HEK293T (cell line): ENCODE data around the gene CXCL14.

Experiments
- CTCF ChIA-PET: fragments of 350-600 bp; formaldehyde crosslinking; extraction: SDS; loops from one replicate; lab custom pipeline; 2021; ENCODE audit warnings: antibody characterized with exemption, inconsistent platforms; lab: Yijun Ruan, JAX
- POLR2A ChIA-PET: fragments of 350-600 bp; formaldehyde crosslinking; extraction: SDS; loops from one replicate; lab custom pipeline; 2020; ENCODE audit warnings: antibody characterized with exemption, inconsistent platforms; lab: Yijun Ruan, JAX
- DNase-seq: peaks from one replicate; pipeline ENCODE4 v3.0.0; 2012; ENCODE audit warnings: mixed read lengths; ENCODE audit errors: extremely low spot score
- ARNT ChIP-seq: fragments of 450-650 bp; IDR thresholded peaks from 2 replicates; pipeline ENCODE4 v1.6.1; 2017; ENCODE audit warnings: mild to moderate bottlenecking
- BHLHE40 ChIP-seq: fragments of 450-650 bp; IDR thresholded peaks from 2 replicates; pipeline ENCODE4 v1.6.1; 2016; ENCODE audit warnings: mild to moderate bottlenecking, moderate library complexity, borderline replicate concordance
- CTBP1 ChIP-seq: fragments of 450-650 bp; IDR thresholded peaks from 2 replicates; pipeline ENCODE4 v1.6.1; 2016; ENCODE audit warnings: borderline replicate concordance
- ELF4 ChIP-seq: fragments of 450-650 bp; IDR thresholded peaks from 2 replicates; pipeline ENCODE4 v1.6.1; 2017; ENCODE audit warnings: antibody characterized with exemption
- FOXA1 ChIP-seq: fragments of 450-650 bp; IDR thresholded peaks from 2 replicates; pipeline ENCODE4 v1.6.1; 2016; ENCODE audit warnings: mild to moderate bottlenecking
- FOXK2 ChIP-seq: fragments of 450-650 bp; IDR thresholded peaks from 2 replicates; pipeline ENCODE4 v1.6.1; 2016; ENCODE audit warnings: mild to moderate bottlenecking
- FOXM1 ChIP-seq: fragments of 450-650 bp; IDR thresholded peaks from 2 replicates; pipeline ENCODE4 v1.6.1; 2017; ENCODE audit warnings: mild to moderate bottlenecking, borderline replicate concordance
- HDGF ChIP-seq: fragments of 450-650 bp; IDR thresholded peaks from 2 replicates; pipeline ENCODE4 v1.6.1; 2017; ENCODE audit warnings: antibody characterized with exemption, borderline replicate concordance
- L3MBTL2 ChIP-seq: fragments of 450-650 bp; conservative IDR thresholded peaks from 2 replicates; pipeline ENCODE4 v1.6.1; 2016; ENCODE audit warnings: mild to moderate bottlenecking
- LEF1 ChIP-seq: fragments of 450-650 bp; IDR thresholded peaks from 2 replicates; pipeline ENCODE4 v1.6.1; 2017; ENCODE audit warnings: mild to moderate bottlenecking, borderline replicate concordance
- NFRKB ChIP-seq: fragments of 450-650 bp; IDR thresholded peaks from 2 replicates; pipeline ENCODE4 v1.6.1; 2016; ENCODE audit warnings: mild to moderate bottlenecking, moderate library complexity
- SP1 ChIP-seq: fragments of 450-650 bp; IDR thresholded peaks from 2 replicates; pipeline ENCODE4 v1.6.1; 2017
- SUZ12 ChIP-seq: fragments of 450-650 bp; IDR thresholded peaks from 2 replicates; pipeline ENCODE4 v1.6.1; 2016; ENCODE audit warnings: mild to moderate bottlenecking
- TARDBP ChIP-seq: fragments of 450-650 bp; IDR thresholded peaks from 2 replicates; pipeline ENCODE4 v1.6.1; 2016
- ZNF384 ChIP-seq: fragments of 450-650 bp; IDR thresholded peaks from 2 replicates; pipeline ENCODE4 v1.6.1; 2016
- TF ChIP-seq, protein P1 (sequence below): fragments of 450-650 bp; IDR thresholded peaks from 2 replicates; pipeline ENCODE4 v1.6.1; 2016

The CXCL14 gene

DNA sequence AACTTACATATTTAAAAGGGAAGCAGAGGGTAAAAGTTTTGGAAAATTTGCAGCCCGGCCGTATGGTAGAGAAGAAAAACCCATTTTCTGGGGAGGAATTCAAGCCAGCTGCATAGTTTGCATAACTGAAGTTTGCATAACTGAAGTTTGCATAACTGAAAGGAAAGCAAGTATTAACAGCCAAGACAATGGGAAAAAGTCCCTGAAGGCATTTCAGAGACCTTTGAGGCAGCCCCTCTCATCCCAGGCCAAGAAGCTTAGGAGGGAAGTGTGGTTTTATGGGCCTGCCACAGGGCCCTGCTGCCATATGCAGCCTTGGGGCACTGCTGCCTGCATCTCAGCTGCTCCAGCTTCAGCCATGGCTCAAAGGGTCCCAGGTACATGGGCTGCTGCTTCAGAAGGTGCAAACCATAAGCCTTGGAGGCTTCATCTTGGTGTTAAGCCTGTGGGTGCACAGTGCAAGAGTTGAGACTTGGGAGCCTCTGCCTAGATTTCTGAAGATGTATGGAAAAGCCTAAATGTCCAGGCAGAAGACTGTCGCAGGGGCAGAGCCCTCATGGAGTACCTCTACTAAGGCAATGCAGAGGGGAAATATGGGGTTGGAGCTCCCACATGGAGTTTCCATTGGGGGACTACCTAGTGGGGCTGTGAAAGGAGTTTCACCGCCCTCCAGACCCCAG, 36.9 kb upstream of the CXCL14 start:
- no peak for TF ChIP-seq FOXA1
- no peak for TF ChIP-seq ARNT
- TF ChIP-seq TARDBP, result no peak
- no peak for TF ChIP-seq LEF1
- TF ChIP-seq L3MBTL2, result no peak
- TF ChIP-seq HDGF, result no peak
- no peak for TF ChIP-seq ELF4
- TF ChIP-seq ZNF384, result no peak
- TF ChIP-seq NFRKB, result no peak
- TF ChIP-seq SP1, result no peak
- no peak for TF ChIP-seq FOXK2
- no peak for TF ChIP-seq BHLHE40
- TF ChIP-seq, protein P1, sequence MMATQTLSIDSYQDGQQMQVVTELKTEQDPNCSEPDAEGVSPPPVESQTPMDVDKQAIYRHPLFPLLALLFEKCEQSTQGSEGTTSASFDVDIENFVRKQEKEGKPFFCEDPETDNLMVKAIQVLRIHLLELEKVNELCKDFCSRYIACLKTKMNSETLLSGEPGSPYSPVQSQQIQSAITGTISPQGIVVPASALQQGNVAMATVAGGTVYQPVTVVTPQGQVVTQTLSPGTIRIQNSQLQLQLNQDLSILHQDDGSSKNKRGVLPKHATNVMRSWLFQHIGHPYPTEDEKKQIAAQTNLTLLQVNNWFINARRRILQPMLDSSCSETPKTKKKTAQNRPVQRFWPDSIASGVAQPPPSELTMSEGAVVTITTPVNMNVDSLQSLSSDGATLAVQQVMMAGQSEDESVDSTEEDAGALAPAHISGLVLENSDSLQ, result no peak
- TF ChIP-seq FOXM1, result no peak
- CTCF ChIA-PET, result no interaction called here
- POLR2A ChIA-PET, result no interaction called here
- DNase-seq, result no peak

GRCh38 chr5:135615171-135615570, 36.4 kb upstream of the CXCL14 start:
- TF ChIP-seq FOXM1, result no peak
- TF ChIP-seq ARNT, result no peak
- no peak for TF ChIP-seq SP1
- no peak for TF ChIP-seq FOXK2
- CTCF ChIA-PET, result no interaction called here
- no peak for DNase-seq
- POLR2A ChIA-PET, result no interaction called here

DNA sequence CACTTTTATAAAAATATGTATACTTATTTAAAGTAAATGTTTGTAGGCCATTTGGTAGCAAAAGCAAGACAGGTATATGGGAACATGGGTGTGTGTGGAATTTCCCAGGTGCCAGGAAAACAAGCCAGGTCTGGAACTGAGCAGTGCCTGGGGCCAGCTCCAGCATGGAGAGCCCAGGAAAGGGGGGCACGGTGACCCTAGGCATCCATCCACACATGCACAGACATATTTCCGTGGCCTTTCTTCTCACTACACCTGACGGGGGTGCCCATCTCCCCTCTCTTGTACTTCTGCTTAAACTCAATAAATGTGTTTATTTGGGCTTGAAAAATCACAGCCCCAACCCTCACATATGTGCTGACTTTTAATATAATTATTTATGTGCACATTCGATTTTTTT, 31.2 kb upstream of the CXCL14 start:
- no peak for DNase-seq
- TF ChIP-seq SUZ12 (no peak), NFRKB (no peak), FOXK2 (no peak), ELF4 (no peak), TARDBP (no peak), L3MBTL2 (no peak), LEF1 (no peak), ARNT (no peak), FOXM1 (no peak), ZNF384 (no peak), HDGF (no peak)
- TF ChIP-seq, protein P1, result no peak
- POLR2A ChIA-PET, result no interaction called here
- CTCF ChIA-PET, result no interaction called here

DNA sequence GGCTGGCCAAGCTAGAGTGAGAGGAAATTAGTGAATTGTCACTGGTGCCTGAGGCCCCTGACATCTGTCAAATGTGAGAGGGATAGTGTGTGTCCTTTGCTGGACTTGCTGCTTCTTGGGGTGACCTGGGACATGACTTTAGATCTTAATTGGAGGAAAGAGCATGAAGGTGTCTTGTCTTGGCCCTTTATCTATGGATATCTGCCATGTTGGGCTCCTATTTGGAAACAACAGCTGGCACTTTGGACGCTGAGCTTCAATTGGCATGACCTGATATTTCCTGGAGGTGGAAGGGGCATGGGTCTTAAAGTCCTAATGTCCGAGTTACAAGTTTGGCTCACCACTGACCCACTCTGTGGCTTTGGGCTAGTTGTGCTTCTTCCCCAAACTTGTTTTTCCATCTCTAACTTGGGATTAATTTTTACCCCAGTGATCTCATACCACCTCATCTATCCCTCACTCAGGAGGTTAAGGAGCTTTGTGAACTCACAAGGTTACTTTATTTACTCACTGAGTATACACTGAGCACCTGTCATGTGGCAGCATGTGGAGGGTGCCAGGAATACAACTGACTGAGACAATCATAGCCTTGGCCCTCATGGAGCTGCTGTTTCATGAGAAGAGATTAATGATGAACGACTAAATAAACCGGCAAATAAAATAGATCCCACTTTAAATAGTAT, 30.1 kb upstream of the CXCL14 start:
- POLR2A ChIA-PET, result no interaction called here
- CTCF ChIA-PET, result no interaction called here
- TF ChIP-seq HDGF, result no peak
- no peak for TF ChIP-seq L3MBTL2
- TF ChIP-seq FOXK2, result no peak
- no peak for TF ChIP-seq CTBP1
- TF ChIP-seq FOXM1, result no peak
- no peak for TF ChIP-seq BHLHE40
- TF ChIP-seq ZNF384, result no peak
- TF ChIP-seq SUZ12, result no peak
- no peak for TF ChIP-seq ARNT
- TF ChIP-seq NFRKB, result no peak
- TF ChIP-seq, protein P1, result no peak
- no peak for TF ChIP-seq FOXA1
- no peak for TF ChIP-seq SP1
- no peak for TF ChIP-seq ELF4
- no peak for TF ChIP-seq TARDBP
- TF ChIP-seq LEF1, result no peak
- no peak for DNase-seq

DNA sequence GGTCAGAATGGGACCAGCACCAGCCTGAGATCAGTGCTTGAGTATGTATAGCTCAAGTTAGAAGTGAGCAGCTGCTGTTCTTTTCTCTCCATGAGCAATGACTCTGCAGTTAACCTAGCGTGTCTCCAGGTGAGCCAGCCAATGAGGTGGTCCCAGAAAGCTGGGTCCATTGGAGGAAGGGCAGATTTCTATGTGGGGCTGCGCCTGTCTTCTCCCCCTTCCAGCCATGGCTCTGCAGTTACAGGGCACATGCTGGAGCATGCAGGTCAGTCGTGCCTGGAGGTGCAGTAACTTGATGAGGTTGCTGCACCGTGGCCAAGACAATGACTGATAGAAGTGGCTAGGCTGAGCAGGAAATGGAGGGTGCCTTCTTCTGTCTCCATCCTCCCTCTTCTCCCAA, 29.6 kb upstream of the CXCL14 start:
- no peak for TF ChIP-seq LEF1
- no peak for TF ChIP-seq SUZ12
- TF ChIP-seq CTBP1, result no peak
- TF ChIP-seq ZNF384, result no peak
- TF ChIP-seq FOXM1, result no peak
- TF ChIP-seq FOXK2, result no peak
- no peak for TF ChIP-seq BHLHE40
- TF ChIP-seq NFRKB, result no peak
- no peak for TF ChIP-seq SP1
- TF ChIP-seq TARDBP, result no peak
- TF ChIP-seq L3MBTL2, result no peak
- no peak for TF ChIP-seq FOXA1
- no peak for TF ChIP-seq ARNT
- TF ChIP-seq, protein P1, result no peak
- TF ChIP-seq ELF4, result no peak
- no peak for TF ChIP-seq HDGF
- no peak for DNase-seq
- CTCF ChIA-PET, result no interaction called here
- POLR2A ChIA-PET, result no interaction called here
